GM19452 (cell line): ENCODE data around the gene AUNIP.

Source experiments
- ATAC-seq: cut with Tn5 transposase; IDR thresholded peaks from one replicate; pipeline ENCODE4 v1.9.1; 2021; ENCODE audit not compliant: unreplicated experiment

AUNIP gene

GRCh38 chr1:25811384-25812082 lies 47.7 kb downstream of the AUNIP start:
- ATAC-seq, result no peak

GRCh38 chr1:25810341-25811299 lies 48.6 kb downstream of the AUNIP start:
- ATAC-seq, result no peak

- no peak for ATAC-seq
Observed at GRCh38 chr1:25809929-25810328, 49.3 kb downstream of the AUNIP start.

GRCh38 chr1:25809283-25809926 lies 49.9 kb downstream of the AUNIP start:
- no peak for ATAC-seq

GRCh38 chr1:25808481-25809244 lies 50.6 kb downstream of the AUNIP start:
- ATAC-seq, result no peak

- ATAC-seq, result no peak
Observed at GRCh38 chr1:25807480-25808390, 51.5 kb downstream of the AUNIP start.

- no peak for ATAC-seq
Observed at GRCh38 chr1:25806418-25806817, 52.8 kb downstream of the AUNIP start.

- ATAC-seq, result no peak
Observed at GRCh38 chr1:25805863-25806225, 53.4 kb downstream of the AUNIP start.

GRCh38 chr1:25804964-25805862 lies 54.0 kb downstream of the AUNIP start:
- no peak for ATAC-seq

GRCh38 chr1:25804244-25804963 lies 54.9 kb downstream of the AUNIP start:
- no peak for ATAC-seq

- ATAC-seq, result no peak
Observed at GRCh38 chr1:25803368-25803767, 55.9 kb downstream of the AUNIP start.

- no peak for ATAC-seq
Observed at GRCh38 chr1:25802915-25803314, 56.3 kb downstream of the AUNIP start.

GRCh38 chr1:25800703-25801377 lies 58.4 kb downstream of the AUNIP start:
- no peak for ATAC-seq

GRCh38 chr1:25799935-25800702 lies 59.1 kb downstream of the AUNIP start, which contains the start of gene SELENON:
Gene SELENON (plus strand): TSS chr1:25800193. CDS start chr1:25800231, 38 bp downstream.
- ATAC-seq, result no peak

GRCh38 chr1:25799352-25799934 lies 59.8 kb downstream of the AUNIP start:
- no peak for ATAC-seq

GRCh38 chr1:25798666-25799351 lies 60.4 kb downstream of the AUNIP start:
- ATAC-seq, result no peak
